Adipose tissue (tissue), 3 donors: Measurements from ENCODE around the gene CFAP70. TPM values are rescaled to one million over a fixed set of nuclear protein-coding genes. Genes with fewer than 3 reads are reported as not detected.
"Not testable (repeated sequence)": the region's sequence is repeated elsewhere in the genome, so short reads cannot be mapped to it uniquely, and the experiment has no call there.

Source experiments
- H3K27ac ChIP-seq: one replicate; pipeline ENCODE4 v1.5.1; 2013; ENCODE audit warnings: low read depth, low read length
- WGBS, 3 donors: extraction: QIAGEN DNeasy Blood & Tissue Kit; methylation state at CpG; one replicate each; pipeline ENCODE4 v1.1.7; 2013; 5-methylcytosine and 5-hydroxymethylcytosine counted together
- polyA plus RNA-seq, 3 donors: library from polyadenylated mRNA; stranded (reverse); fragments of 200-250 nt; gene quantifications; one replicate each; pipeline ENCODE4 v1.2.3, GENCODE V29; 2013
- donor health status: healthy with polysubstance abuse.
- donor health status: Bipolar disorder and iron deficiency.
- donor health status: healthy.

Gene CFAP70
- polyA plus RNA-seq = 1 to 10 TPM; 1.6 to 3.0 (median 1.8) TPM

- no peak within 1 kb of the TSS for H3K27ac ChIP-seq
- WGBS, 3 donors = 0 to 1% (median 1%) methylated on average over 45 of the region's 45 CpGs
Measured at GRCh38 chr10:73358331-73359279, at the start of gene CFAP70. Gene CFAP70 (minus strand): TSS chr10:73358864. CDS start chr10:73354796, 4,068 bp downstream.

- WGBS, 3 donors = 89 to 94% (median 93%) methylated on average over 5 of the region's 5 CpGs
Measured at GRCh38 chr10:73408061-73408460, 49.4 kb upstream of the CFAP70 start.

GRCh38 chr10:73407495-73407894 is 48.8 kb upstream of the CFAP70 start:
- H3K27ac ChIP-seq = no peak overlapping the region
- 73 to 88% (median 77%) methylated on average over 1 of the region's 1 CpG for WGBS, 3 donors

More at GRCh38 chr10:73408061-73408460, 49.4 kb upstream of the CFAP70 start:
- no peak overlapping the region for H3K27ac ChIP-seq

- WGBS, 3 donors = 77 to 86% (median 83%) methylated on average over 5 of the region's 5 CpGs
- H3K27ac ChIP-seq = no peak overlapping the region
Measured at GRCh38 chr10:73406846-73407245, 48.2 kb upstream of the CFAP70 start.

- 88 to 96% (median 96%) methylated on average over 3 of the region's 3 CpGs for WGBS, 3 donors
Measured at GRCh38 chr10:73405556-73405955, 46.9 kb upstream of the CFAP70 start.

GRCh38 chr10:73404690-73405089 is 46.0 kb upstream of the CFAP70 start:
- H3K27ac ChIP-seq = no peak overlapping the region
- 87 to 96% (median 92%) methylated on average over 9 of the region's 9 CpGs for WGBS, 3 donors

More at GRCh38 chr10:73405556-73405955, 46.9 kb upstream of the CFAP70 start:
- H3K27ac ChIP-seq = no peak overlapping the region

GRCh38 chr10:73401636-73402035 is 43.0 kb upstream of the CFAP70 start:
- 95 to 97% (median 95%) methylated on average over 6 of the region's 6 CpGs for WGBS, 3 donors
- no peak overlapping the region for H3K27ac ChIP-seq

- no peak overlapping the region for H3K27ac ChIP-seq
- 71 to 77% (median 73%) methylated on average over 4 of the region's 4 CpGs for WGBS, 3 donors
Measured at GRCh38 chr10:73399063-73399462, 40.4 kb upstream of the CFAP70 start.

- WGBS, 3 donors = 95 to 96% (median 96%) methylated on average over 6 of the region's 6 CpGs
- no peak overlapping the region for H3K27ac ChIP-seq
Measured at GRCh38 chr10:73398024-73398423, 39.4 kb upstream of the CFAP70 start.

- H3K27ac ChIP-seq = not testable (repeated sequence)
- 95 to 100% (median 98%) methylated on average over 3 of the region's 4 CpGs for WGBS, 3 donors
Measured at GRCh38 chr10:73394325-73394724, 35.7 kb upstream of the CFAP70 start.

- 88 to 95% (median 93%) methylated on average over 4 of the region's 4 CpGs for WGBS, 3 donors
- no peak overlapping the region for H3K27ac ChIP-seq
Measured at GRCh38 chr10:73388228-73388627, 29.6 kb upstream of the CFAP70 start.

GRCh38 chr10:73386583-73386982 is 27.9 kb upstream of the CFAP70 start:
- H3K27ac ChIP-seq = no peak overlapping the region
- 96 to 97% (median 97%) methylated on average over 7 of the region's 7 CpGs for WGBS, 3 donors

GRCh38 chr10:73379064-73379748 is 20.5 kb upstream of the CFAP70 start:
- no peak overlapping the region for H3K27ac ChIP-seq
- 52 to 92% (median 56%) methylated on average over 1 of the region's 1 CpG for WGBS, 3 donors

- no peak overlapping the region for H3K27ac ChIP-seq
- WGBS, 3 donors = 58 to 86% (median 84%) methylated on average over 3 of the region's 3 CpGs
Measured at GRCh38 chr10:73376679-73377078, 18.0 kb upstream of the CFAP70 start.

GRCh38 chr10:73368238-73368637 is 9.6 kb upstream of the CFAP70 start:
- 95 to 99% (median 98%) methylated on average over 4 of the region's 4 CpGs for WGBS, 3 donors
- no peak overlapping the region for H3K27ac ChIP-seq

GRCh38 chr10:73366381-73367298 is 8.0 kb upstream of the CFAP70 start:
- 90 to 95% (median 94%) methylated on average over 6 of the region's 6 CpGs for WGBS, 3 donors
- no peak overlapping the region for H3K27ac ChIP-seq

- WGBS, 3 donors = 89 to 100% (median 96%) methylated on average over 3 of the region's 3 CpGs
Measured at GRCh38 chr10:73364964-73365363, 6.3 kb upstream of the CFAP70 start.

GRCh38 chr10:73359492-73359891 is 828 bp upstream of the CFAP70 start:
- WGBS, 3 donors = 76 to 83% (median 78%) methylated on average over 8 of the region's 8 CpGs
- H3K27ac ChIP-seq = no peak overlapping the region

More at GRCh38 chr10:73364964-73365363, 6.3 kb upstream of the CFAP70 start:
- no peak overlapping the region for H3K27ac ChIP-seq
